Measurements from ENCODE around the gene C6. TPM values are rescaled to one million over a fixed set of nuclear protein-coding genes. Genes with fewer than 3 reads are reported as not detected.

C6 gene
- total RNA-seq, 1 experiment from 2014 or later: not detected

DNA sequence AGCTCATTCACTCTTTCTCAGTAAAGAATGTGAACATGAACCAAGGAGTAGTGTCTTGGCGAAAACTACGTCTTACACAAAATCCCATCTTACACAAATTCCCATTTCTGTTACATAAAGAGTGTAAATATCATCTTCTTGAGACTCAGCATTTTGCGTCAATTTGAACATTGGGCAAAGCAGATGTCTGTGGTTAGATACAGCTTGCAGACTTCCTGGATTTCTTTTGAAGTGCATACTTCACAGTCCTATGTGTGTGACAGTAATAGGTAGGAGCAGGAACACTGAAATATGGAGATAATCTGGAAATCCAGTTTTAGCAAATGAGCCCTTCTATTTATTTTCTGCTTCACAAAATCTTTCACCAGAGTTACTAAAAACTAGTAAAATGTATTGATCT, 58.8 kb downstream of the C6 start:
- TF ChIP-seq, protein P1, sequence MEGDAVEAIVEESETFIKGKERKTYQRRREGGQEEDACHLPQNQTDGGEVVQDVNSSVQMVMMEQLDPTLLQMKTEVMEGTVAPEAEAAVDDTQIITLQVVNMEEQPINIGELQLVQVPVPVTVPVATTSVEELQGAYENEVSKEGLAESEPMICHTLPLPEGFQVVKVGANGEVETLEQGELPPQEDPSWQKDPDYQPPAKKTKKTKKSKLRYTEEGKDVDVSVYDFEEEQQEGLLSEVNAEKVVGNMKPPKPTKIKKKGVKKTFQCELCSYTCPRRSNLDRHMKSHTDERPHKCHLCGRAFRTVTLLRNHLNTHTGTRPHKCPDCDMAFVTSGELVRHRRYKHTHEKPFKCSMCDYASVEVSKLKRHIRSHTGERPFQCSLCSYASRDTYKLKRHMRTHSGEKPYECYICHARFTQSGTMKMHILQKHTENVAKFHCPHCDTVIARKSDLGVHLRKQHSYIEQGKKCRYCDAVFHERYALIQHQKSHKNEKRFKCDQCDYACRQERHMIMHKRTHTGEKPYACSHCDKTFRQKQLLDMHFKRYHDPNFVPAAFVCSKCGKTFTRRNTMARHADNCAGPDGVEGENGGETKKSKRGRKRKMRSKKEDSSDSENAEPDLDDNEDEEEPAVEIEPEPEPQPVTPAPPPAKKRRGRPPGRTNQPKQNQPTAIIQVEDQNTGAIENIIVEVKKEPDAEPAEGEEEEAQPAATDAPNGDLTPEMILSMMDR (IDR thresholded peaks at IDR 0.05; ENCODE audit: insufficient read depth in 1 of 2, low read depth in 1 of 2, low read length in 1 of 2, severe bottlenecking in 1 of 2, unreplicated experiment in 1 of 2): no peak
- Histone ChIP-seq H3K36me3 (ENCODE audit: control insufficient read depth, insufficient read depth, low read length) (no peaks in the 10 kb centered on the region), H3K4me3 (ENCODE audit: low read depth, low read length) (no peak overlapping the region), H3K4me1 (no peaks in the 10 kb centered on the region), H3K27me3 (replicated peaks; ENCODE audit: control insufficient read depth, insufficient read depth, low read length) (no peaks in the 10 kb centered on the region), H3K9me3 (no peaks in the 10 kb centered on the region)
- ChIA-PET CTCF (no interaction called here), POLR2A (no interaction called here)
- H3K27me3 Mint-ChIP-seq (ENCODE audit: insufficient read depth, unreplicated experiment): peaks cover 13% of the 10 kb centered on the region
- no peaks in the 10 kb centered on the region for H3K4me1 Mint-ChIP-seq (ENCODE audit: low read depth, unreplicated experiment)
- no peaks in the 10 kb centered on the region for H3K36me3 Mint-ChIP-seq (ENCODE audit: insufficient read depth, unreplicated experiment)
- intact Hi-C loops (cut with micrococcal nuclease; ENCODE audit: unreplicated experiment): no loop called here
- BruUV-seq (replicated peaks): no TSS peak
- H3K27ac Mint-ChIP-seq (ENCODE audit: unreplicated experiment): no peak overlapping the region
- no peak for DNase-seq
- H3K9me3 Mint-ChIP-seq (ENCODE audit: unreplicated experiment): no peaks in the 10 kb centered on the region
- no peak overlapping the region for H3K4me3 Mint-ChIP-seq (ENCODE audit: unreplicated experiment)

DNA sequence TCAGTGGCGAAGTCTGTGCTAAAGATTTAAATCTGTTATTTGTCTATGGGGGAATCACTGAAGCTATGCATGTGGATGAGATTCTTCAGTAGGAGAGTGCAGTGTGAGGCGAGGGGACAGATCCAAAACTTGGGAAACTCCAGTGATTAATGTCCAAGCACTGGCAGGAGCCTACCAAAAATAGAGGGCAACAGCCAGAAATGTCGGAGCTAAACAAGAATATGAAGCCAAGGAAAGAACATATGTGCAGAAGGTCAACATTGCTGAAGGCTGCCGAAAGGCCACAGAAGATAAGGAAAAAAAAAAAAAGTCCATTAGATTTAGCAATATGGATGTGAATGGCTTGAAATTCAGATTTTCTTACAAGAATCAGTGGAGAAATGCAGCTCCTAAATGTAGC, 61.8 kb downstream of the C6 start:
- H3K36me3 Mint-ChIP-seq (ENCODE audit: insufficient read depth, unreplicated experiment): no peaks in the 10 kb centered on the region
- H3K4me1 ChIP-seq: no peaks in the 10 kb centered on the region
- no TSS peak for BruUV-seq (replicated peaks)
- no peaks in the 10 kb centered on the region for H3K9me3 ChIP-seq
- ChIA-PET POLR2A (no interaction called here), CTCF (no interaction called here)
- no peaks in the 10 kb centered on the region for H3K4me1 Mint-ChIP-seq (ENCODE audit: low read depth, unreplicated experiment)
- intact Hi-C loops (cut with micrococcal nuclease; ENCODE audit: unreplicated experiment): no loop called here
- TF ChIP-seq, protein P1 (IDR thresholded peaks at IDR 0.05; ENCODE audit: insufficient read depth in 1 of 2, low read depth in 1 of 2, low read length in 1 of 2, severe bottlenecking in 1 of 2, unreplicated experiment in 1 of 2): no peak
- H3K27me3 ChIP-seq (replicated peaks; ENCODE audit: control insufficient read depth, insufficient read depth, low read length): no peaks in the 10 kb centered on the region
- H3K4me3 Mint-ChIP-seq (ENCODE audit: unreplicated experiment): no peak overlapping the region
- H3K27ac Mint-ChIP-seq (ENCODE audit: unreplicated experiment): no peak overlapping the region
- H3K9me3 Mint-ChIP-seq (ENCODE audit: unreplicated experiment): no peaks in the 10 kb centered on the region
- no peak for DNase-seq
- H3K36me3 ChIP-seq (ENCODE audit: control insufficient read depth, insufficient read depth, low read length): no peaks in the 10 kb centered on the region
- H3K4me3 ChIP-seq (ENCODE audit: low read depth, low read length): no peak overlapping the region
- peaks cover 13% of the 10 kb centered on the region for H3K27me3 Mint-ChIP-seq (ENCODE audit: insufficient read depth, unreplicated experiment)

DNA sequence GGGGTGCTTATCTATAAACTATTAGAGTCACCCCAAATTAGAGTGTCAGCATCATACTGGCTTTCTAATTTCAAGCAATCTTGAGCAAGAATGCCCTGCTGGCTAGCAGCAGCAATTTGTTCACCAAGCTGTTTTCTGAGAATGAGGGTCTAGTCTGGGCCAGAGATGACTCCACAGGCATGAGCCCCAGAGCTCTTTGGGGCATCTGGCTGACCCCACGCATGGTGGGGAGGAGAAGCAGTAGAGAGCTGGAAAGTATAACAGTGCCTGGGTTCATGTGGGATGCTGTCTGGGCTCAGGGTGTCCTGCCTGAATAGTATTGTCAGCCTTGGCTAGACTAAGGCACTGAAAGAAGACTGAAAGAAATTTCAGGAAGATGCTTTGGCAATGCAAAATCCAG, 64.9 kb downstream of the C6 start:
- TF ChIP-seq, protein P1 (IDR thresholded peaks at IDR 0.05; ENCODE audit: insufficient read depth in 1 of 2, low read depth in 1 of 2, low read length in 1 of 2, severe bottlenecking in 1 of 2, unreplicated experiment in 1 of 2): no peak
- CTCF ChIA-PET: no interaction called here
- no peaks in the 10 kb centered on the region for H3K36me3 ChIP-seq (ENCODE audit: control insufficient read depth, insufficient read depth, low read length)
- no peak overlapping the region for H3K27ac Mint-ChIP-seq (ENCODE audit: unreplicated experiment)
- no peaks in the 10 kb centered on the region for H3K27me3 ChIP-seq (replicated peaks; ENCODE audit: control insufficient read depth, insufficient read depth, low read length)
- intact Hi-C loops (cut with micrococcal nuclease; ENCODE audit: unreplicated experiment): no loop called here
- no peaks in the 10 kb centered on the region for H3K36me3 Mint-ChIP-seq (ENCODE audit: insufficient read depth, unreplicated experiment)
- no peak overlapping the region for H3K4me3 Mint-ChIP-seq (ENCODE audit: unreplicated experiment)
- no peaks in the 10 kb centered on the region for H3K9me3 ChIP-seq
- H3K4me3 ChIP-seq (ENCODE audit: low read depth, low read length): no peak overlapping the region
- no peaks in the 10 kb centered on the region for H3K4me1 Mint-ChIP-seq (ENCODE audit: low read depth, unreplicated experiment)
- BruUV-seq (replicated peaks): no TSS peak
- H3K9me3 Mint-ChIP-seq (ENCODE audit: unreplicated experiment): no peaks in the 10 kb centered on the region
- H3K4me1 ChIP-seq: no peaks in the 10 kb centered on the region
- POLR2A ChIA-PET: no interaction called here
- H3K27me3 Mint-ChIP-seq (ENCODE audit: insufficient read depth, unreplicated experiment): peaks cover 8% of the 10 kb centered on the region
- no peak for DNase-seq

All from Caco-2 (cell line).